ENCODE data around the gene KCTD2.
A peak's percentile ranks its signal among the peaks of the same experiment; 100 is the strongest.

Gene KCTD2

DNA sequence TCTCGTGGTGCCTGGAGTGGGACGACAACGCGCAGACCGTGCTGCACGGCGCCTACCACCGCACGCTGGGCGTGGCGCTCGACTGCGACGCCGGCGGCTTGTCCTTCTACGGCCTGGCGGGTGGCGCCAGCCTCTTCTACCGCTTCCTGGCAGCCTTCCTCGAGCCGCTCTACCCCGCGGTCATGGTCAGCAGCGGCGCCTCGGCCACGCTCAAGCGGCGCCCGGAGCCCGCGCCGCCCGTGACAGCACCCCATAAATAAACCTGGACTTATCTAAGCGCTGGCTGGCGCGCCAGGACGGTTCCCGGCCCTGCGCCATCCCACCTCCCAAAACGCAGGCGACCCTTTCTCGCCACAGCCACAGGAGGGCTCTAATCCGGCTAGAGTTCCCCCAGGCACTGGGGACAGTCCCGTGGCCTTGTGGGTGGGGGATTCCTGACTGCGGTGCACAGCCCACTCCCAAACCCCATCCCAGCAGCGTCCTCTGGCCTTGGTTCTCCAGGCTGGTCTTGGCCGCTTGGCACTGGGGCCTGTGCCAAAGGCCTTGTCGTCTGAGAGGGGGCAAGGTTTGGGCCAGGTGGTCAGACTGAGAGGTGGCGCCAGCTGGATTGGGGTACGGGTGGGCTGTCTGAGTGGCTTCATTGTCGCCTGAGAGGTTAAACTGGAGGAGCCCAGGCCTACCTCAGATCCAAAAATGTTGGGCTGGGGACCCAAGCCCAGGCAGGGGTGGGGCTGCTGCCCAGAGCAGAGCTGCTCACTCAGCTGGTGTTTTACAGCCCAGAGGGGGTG, 30.7 kb downstream of the KCTD2 start:
- peak; percentile 43 for DNase-seq (ENCODE audit: low spot score)

DNA sequence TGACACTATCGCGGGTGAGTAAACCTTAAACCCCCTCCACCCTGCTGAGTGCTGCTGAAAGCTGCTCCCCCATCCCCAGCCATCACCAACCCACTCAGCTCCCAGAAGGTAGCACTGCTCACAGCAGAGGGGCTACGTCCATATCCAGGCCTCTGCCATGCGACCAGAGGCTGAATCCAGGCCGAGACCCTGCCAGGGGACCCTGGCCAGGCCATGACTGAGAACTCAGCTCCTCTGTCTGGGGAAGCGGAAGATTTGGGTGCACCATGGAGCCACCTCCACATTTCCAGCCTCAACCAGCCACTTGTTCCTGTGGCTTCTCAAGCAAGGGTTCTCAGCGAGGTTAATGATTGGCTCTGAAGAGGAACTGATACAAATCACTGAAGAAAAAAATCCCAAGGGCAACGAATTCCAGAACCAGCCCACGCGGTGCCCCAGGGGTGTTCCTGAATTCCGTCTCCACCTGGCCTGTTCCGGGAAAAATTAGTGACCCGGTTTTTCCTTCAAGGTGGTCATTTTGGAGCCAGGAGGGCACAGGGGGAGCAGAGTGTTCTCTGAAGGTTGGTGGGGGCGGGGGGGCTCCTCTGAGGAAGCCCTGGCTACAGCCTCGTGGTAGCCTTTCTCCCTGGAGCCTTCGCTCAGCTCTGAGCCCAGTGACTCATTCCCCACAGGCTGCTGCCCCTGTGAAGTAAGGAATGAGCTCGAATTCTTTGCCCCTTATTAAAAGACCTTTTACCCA, 31.4 kb downstream of the KCTD2 start:
- no peak for DNase-seq (ENCODE audit: low spot score)

DNA sequence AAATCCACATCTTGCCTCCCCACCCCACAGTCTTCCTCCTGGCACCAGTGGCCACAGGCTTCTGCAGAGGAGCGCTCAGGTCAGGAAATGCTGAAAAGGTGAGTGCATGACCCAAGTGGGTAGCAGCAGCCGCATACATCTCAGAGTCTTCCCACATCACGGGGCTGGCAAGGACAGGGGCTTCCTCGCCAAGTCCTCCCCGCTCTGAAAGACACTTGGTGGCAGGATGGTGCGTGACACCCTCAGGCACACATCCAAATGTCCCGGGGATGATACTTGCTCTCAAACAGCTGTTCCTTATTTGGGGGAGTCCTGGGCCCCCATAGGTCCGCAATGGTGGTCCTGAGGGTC, 32.0 kb downstream of the KCTD2 start:
- DNase-seq (ENCODE audit: low spot score), result no peak

DNA sequence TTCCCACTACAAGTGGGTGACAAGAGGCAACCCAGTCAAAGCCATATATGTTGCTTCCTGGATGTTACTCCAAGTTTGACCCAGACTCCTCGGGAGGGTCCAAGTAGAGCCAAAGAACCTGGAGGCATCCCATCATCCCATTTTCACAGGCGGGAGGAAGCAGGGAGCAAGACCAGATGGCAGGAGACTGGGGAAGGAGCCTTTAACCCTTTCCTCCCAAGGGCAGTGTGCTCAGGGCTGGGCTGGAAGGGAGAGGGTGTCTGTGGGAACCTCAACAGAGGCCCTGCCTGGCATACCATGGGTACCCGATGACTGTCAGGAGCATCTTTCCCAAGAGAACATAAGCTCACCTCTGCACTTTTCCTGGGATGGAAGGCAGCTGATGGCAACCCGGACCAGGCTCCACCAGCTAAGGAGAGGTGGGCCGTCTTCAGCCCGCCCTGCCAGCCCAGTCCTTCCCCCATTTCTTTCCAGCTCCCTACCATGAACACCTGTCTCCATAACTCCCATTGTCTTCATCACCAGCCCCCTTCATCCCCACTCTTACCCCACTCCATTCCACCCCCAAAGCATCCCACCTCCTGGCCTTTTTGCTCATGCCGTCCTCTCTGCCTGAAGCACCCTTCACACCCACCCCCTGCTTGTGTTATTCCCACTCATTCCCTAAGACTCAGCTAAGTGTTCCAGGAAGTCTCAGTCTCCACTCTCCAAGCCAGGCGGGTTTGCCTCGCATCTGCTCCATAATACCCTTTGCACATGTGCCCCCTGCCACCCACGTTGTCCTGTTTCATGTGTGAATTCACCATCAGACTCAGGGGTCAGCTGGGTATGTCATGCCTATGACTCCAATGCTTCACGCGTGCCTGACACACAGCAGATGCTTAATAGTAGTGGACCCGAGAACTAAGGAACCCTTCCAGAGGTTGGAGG, 34.9 kb downstream of the KCTD2 start:
- no peak for DNase-seq (ENCODE audit: low spot score)

DNA sequence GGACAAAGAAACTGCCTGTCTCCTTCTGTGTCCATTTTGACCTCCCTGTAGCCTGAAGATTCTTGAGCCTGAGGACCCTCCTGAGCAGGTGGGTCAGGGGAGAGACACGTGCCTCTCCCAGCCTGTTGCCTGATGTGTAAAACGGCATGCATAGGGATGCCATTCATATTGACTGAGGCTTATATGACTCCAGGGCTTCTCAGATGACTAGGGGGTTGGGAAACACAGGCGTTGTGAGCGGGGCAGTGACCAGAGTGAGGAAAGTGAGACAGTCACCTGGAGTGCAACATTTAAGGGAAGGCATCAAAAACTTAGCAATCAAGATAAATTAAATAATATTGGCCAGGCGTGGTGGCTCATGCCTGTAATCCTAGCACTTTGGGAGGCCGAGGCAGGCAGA, 35.7 kb downstream of the KCTD2 start:
- no peak for DNase-seq (ENCODE audit: low spot score)

DNA sequence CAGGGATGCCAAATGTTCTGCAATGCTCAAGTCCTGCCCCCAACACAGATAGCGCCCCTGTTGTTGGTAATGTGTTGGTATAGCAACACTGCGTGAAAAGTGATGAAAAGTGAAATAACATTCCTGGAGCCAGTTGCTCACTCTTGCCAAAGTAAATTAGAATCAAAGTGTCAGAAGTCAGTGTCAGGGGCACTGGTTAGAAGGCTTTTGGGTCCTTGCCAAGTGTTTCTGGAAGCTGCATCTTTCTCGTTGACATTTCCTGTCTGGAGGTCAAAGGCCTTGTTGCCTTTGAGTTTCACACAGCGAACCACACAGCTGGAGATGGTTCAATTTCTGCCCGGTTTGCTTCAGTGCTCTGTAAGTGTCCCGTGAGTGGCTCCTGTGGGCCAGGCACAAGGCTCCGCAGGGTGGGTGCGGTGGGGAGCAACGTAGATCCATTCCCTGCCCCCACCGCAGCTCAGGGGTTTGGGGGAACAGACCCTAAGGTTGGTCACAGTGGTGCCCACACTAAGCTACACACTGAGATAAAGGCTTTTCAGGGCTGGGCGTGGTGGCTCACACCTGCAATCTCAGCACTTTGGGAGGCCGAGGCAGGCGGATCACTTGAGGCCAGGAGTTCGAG, 37.1 kb downstream of the KCTD2 start:
- no peak for DNase-seq (ENCODE audit: low spot score)

DNA sequence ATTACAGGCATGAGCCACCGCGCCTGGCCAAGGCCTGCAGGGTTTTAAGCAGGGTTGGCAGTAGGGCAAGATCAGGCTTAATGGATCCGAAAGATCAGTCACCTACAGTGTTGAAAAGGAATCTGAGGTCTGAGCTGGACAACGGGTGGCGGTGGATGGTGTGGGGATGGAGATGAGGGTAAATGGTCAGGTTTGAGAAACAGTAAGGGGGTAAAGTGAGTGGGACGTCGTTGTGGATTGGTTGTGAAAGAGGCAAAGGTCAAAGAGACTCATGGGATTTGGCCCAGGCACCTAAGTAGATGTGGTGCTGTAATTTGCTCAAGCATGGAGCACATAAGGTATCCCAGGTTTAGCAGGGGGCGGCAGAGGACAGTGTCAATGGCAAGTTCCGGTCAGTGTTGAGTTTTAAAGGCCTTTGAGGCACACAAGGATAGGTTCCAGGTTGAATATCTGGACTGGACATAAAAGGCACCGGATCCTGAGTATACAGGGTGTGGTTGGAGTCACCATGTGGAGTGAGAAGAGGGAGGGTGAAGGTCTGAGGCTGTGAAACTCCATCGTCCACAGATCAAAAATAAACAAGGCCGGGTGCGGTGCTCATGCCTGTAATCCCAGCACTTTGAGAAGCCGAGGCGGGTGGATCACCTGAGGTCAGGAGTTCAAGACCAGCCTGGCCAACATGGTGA, 39.6 kb downstream of the KCTD2 start:
- no peak for DNase-seq (ENCODE audit: low spot score)

DNA sequence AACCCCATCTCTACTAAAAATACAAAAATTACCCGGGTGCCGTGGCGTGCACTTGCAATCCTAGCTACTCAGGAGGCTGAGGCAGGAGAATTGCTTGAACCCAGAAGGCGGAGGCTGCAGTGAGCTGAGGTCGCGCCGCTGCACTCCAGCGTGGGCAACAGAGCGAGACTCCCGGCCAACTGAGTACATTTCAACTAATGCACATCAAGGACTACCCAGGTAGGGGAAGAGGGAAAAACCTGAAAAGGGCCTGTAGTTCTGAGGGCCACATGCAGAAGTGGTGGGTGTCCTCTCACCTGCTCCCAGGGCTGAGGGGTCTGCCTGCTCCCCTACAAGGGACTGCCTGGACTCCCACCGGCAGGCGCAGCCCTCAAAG, 40.1 kb downstream of the KCTD2 start:
- no peak for DNase-seq (ENCODE audit: low spot score)

DNA sequence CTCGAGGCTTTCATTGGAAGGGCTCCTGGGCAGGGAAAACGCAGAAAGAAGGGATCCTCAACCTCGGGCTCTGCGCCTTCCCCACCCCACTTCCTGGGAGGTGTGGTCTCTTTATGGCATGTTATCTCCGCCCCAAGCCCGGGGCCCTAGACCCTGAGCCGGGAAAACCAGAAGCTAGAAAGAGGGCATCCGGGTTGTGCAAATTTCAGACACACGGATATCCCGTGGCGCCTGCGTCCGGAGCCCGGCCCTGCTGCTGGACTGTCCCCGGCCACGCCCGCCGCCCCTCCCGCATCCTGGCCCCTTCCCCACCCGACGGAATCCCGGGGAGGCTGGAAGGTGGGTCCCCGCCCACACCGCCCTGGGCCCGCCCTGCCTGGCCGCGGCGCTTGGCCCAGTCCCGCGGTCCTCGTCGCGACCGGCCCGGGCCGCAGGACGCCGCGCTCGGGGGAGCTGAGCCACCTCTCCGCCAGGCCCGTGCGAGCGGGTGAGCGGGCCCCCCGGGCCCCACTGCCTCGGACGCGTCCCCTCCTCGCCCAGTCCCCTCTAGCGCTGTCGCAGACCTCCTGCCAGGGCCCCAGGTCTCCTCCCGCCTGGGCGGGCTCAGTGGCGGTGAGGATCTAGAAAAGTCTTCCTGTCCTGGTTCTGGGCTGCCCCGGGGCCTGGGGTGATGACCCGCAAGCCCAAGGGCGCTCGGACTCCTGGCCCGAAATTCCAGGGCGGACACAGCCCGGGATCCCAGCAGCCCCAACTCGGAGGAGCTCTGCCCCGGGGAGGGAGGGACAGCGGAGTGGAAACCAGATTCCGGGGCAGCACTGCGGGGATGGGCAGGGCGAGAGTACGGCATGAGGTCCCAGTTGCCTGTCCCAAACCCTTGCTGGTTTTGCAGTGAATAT, 40.8 kb downstream of the KCTD2 start, which contains the start of gene SLC16A5:
SLC16A5 (plus strand) TSS at position 397 of the 896 bp plus-strand sequence. CDS start 5,683 bp downstream, outside the sequence.
- peak; percentile 39 for DNase-seq (ENCODE audit: low spot score)

DNA sequence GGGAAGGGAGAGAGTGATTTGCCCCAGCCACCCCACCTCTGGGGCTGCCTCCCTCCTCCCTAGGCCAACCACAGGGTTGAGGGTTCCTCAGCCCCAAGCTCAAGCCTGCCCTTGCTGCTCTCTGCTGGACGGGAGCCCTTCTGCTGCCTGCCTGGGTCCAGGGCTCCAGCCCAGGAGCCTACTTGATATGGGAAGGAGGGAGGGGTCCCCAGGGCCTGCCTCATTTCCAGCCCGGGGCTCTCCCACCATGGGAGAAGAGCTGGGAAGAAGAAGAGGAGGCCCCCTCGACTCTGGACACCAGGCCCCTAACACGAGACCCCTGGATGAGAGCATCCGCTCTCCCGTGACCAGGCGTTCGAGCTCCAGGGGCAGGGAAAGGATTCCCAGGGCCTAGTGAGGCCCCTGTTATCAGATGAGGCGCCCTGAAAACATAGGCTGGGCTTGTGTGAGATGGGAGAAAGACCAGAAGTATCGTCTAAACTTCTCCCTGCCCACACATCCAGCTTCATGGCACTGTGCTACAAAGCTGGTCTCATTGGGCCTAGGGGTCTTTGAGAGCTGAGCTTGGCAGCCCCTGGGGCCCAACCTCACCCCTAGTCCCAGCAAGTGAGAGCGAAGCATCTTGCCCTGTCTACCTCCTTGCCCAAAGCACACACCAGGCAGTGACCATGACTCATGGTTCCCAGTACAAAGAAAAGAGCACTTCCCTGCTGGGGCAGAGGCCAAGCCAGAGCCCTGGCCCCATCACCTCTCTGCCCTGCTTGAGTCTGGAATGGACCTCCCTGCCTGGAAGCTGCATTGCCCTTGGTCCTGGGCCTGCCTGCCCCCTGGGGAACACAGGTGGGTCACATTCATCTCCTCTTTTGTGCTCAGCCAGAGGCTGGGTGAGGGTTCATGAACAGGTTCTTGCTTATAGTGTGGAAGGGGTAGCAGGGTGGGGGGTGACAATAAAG, 41.7 kb downstream of the KCTD2 start:
- no peak for DNase-seq (ENCODE audit: low spot score)

DNA sequence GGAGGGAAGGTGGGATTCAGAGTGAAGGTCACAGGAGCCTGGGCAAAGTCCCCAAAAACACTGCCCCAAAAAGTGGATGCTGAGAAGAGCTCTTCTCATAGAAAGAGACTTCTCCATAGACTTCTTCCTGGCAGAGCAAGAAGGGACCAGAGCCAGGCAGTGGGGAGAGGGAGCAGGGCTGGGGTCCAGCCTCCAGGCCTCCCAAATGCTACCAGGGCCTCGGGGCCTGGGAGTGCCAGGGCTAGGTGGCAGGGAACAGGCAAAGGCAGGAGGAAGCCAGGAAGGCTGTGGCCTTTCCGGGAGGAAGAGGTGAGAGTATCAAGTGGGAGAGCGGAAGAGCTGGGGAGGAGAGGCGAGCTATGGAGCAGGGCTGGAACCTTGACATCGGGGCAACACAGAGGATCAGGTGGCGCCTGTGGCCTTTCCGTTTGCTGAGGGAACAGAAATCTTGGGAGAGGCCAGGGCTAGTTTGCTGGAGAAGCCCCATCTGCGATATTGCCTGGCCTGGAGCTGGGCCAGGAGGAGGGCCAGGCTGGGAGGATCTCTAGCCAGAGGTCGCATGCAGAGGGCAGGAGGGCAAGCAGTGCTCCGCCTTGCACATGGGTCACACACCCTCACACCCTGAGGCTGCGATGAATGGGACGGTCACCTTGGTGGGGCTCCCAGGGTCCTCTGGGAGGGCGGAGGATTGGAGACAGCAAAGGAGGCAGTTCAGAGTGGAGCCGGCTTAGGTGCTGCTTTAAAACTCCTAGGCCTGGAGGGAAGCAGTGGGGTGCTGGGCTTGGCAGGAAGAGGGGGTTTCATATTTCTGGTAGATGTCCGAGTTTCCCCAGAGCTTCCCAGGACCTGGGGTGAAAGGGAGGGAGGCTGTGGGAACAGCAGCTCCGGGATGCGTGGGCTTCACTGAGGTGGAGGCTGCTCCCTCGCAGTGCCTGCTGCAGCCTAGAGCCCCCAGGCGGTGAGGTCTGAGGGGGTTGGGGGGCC, 44.1 kb downstream of the KCTD2 start:
- DNase-seq (ENCODE audit: low spot score), result no peak

DNA sequence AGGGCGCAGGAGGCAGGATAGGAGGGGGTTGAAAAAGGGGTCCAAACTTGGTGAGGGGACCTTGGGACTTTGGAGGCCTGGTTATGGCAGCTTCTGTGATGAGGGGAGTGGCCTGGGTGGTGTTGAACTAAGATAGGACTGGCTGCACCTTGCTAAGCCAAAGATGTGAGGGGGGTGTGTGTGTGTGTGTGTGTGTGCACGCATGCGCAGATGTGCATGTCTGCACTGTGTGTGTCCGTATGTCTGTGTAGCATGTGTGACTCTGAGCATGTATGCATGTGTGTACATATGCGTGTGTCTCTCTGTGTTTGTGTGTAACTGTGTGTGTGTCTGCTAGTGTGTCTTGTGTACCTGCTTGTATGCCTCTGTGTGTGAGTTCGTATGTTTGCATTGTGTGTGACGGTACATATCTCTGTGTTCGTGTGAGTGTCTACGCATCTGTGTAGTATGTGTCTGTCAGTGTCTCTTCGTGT, 44.9 kb downstream of the KCTD2 start:
- DNase-seq (ENCODE audit: low spot score), result no peak

DNA sequence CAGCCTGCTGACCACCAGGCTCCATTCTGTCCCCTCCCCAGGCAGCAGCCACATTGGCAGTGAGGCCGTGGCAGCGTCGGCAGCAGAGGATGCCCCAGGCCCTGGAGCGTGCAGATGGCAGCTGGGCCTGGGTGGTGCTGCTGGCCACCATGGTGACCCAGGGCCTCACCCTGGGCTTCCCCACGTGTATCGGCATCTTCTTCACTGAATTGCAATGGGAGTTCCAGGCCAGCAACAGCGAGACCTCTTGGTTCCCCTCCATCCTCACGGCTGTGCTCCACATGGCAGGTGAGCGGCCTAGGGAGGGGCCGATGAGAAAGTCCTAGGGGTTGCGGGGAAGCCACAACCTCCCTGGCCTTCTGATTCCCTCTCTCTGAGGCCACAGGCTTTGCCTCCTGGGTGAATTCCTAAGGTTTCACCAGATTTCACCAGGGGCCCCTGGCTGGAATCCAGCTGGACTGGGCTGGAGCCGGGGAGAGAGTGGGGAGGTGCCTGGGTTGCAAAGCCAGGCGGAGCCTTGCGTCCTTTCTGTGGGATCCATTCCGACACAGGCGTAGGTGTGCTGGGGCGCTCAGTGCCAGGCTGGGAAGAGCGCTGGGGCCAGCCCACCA, 46.6 kb downstream of the KCTD2 start:
- DNase-seq (ENCODE audit: low spot score), result no peak

DNA sequence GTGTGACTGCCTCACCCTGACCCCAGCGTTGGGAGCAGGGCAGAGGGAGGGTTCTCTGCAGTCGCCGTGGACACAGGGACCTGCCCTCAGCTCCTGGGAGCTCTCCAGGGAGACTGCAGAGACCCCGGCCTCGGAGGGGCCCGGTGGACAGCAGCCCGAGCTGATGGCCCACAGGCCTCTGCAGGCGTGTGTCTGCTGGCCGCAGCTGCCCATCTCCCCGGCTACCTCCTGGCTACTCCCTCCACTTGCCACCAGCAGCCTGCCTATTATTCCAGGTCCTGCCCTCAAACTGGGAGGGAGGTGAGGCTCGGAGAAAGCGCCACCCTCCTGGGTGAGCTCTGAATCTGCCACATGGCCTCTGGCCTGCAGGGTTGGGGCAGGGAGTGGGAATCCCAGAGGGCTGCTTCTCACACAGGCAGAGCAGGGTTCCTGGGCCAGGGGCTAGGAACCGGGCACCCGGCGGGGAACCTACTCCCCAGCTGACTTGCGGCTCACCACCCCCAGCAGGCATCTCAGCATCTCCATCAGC, 47.9 kb downstream of the KCTD2 start:
- no peak for DNase-seq (ENCODE audit: low spot score)

DNA sequence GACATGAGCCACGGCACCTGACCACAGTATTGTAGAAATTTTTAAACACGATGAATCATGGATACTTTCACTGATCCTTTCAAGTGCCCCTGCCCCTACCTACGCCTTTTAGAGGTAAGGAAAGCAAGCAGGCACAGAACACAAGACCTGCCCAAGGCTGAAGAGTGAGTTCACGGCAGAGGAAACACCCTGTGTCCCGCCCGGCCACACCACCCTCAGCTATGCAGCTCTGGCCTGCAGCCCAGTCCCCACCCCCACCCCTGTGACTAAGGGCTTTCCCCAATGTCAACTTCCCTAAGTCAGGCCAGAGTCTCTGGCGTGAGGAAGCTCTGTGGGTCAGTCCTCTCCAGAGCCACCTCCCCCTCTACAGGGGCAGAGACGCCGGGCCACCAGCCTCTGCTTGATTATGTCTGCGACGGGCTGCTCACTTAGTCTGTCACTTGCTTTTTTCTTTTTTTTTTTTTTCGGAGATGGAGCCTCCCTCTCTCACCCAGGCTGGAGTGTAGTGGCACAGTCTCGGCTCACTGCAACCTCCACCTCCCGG, 49.1 kb downstream of the KCTD2 start:
- no peak for DNase-seq (ENCODE audit: low spot score)

DNA sequence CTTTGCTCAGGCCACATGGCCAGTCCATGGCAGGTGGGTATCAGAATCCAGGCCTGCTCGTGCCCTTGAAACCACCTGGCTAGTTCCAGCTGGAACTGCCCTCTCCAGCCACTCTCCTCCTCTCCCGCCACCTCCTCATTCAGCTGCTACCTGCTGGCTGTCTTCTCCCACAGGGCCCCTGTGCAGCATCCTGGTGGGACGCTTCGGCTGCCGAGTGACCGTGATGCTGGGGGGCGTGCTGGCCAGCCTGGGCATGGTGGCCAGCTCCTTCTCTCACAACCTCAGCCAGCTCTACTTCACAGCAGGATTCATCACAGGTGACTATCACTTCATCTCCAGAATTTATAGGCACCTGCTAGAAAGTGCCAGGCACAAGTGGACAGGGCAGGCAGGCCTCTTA, 50.8 kb downstream of the KCTD2 start:
- DNase-seq (ENCODE audit: low spot score), result no peak

DNA sequence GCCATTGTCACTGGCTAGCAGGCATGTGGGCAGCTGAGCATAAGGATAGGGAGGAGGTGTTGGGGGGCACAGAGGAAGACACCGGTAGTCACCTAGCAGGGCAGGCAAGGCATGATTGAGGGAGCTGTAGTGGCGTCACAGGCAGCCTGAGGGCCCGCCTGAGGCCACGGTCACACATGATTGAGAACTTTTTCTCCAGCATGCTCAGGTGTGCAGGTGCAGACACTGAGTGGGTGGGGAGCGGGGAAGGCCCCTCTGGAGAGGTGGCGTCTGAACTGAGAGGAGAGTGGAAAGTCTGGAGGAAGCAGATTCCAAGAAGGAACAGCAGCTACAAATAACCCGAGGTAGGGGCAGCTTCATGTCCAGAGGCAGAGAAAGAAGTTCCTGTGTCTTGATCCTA, 51.8 kb downstream of the KCTD2 start:
- DNase-seq (ENCODE audit: low spot score), result no peak
